H9 (cell line): Measurements from ENCODE around the gene PCCA. TPM values are rescaled to one million over a fixed set of nuclear protein-coding genes. Genes with fewer than 3 reads are reported as not detected.

Experiments used
- DNase-seq: peaks from one replicate; pipeline ENCODE4 v3.0.0-alpha.2; 2017
- H2AFZ ChIP-seq: one replicate; pipeline ENCODE4 v1.6.1; 2013; ENCODE audit warnings: mild to moderate bottlenecking, low read length, control low read depth, moderate library complexity
- H2AK5ac ChIP-seq: 2 replicates; pipeline ENCODE4 v1.6.1; 2013; ENCODE audit warnings: low read length, control low read depth, mixed read lengths; ENCODE audit not compliant: insufficient read length
- H2BK120ac ChIP-seq: one replicate; pipeline ENCODE4 v1.6.1; 2013; ENCODE audit warnings: low read depth, mild to moderate bottlenecking, low read length, control low read depth, inconsistent platforms; ENCODE audit not compliant: poor library complexity, severe bottlenecking
- H2BK12ac ChIP-seq: 2 replicates; pipeline ENCODE4 v1.6.1; 2013; ENCODE audit warnings: low read length, control low read depth, mixed read lengths, low read depth; ENCODE audit not compliant: insufficient read length
- H2BK15ac ChIP-seq: 2 replicates; pipeline ENCODE4 v1.6.1; 2013; ENCODE audit warnings: low read depth, low read length, control low read depth
- H2BK20ac ChIP-seq: one replicate; pipeline ENCODE4 v1.6.1; 2013; ENCODE audit warnings: low read depth, mild to moderate bottlenecking, low read length, control low read depth, inconsistent platforms; ENCODE audit not compliant: poor library complexity, severe bottlenecking
- H2BK5ac ChIP-seq: 2 replicates; pipeline ENCODE4 v1.6.1; 2013; ENCODE audit warnings: low read length, control low read depth, mixed read lengths; ENCODE audit not compliant: insufficient read length
- H3K14ac ChIP-seq: 2 replicates; pipeline ENCODE4 v1.6.1; 2013; ENCODE audit warnings: low read length, control low read depth; ENCODE audit not compliant: insufficient read depth
- H3K18ac ChIP-seq: 2 replicates; pipeline ENCODE4 v1.6.1; 2013; ENCODE audit warnings: low read depth, mild to moderate bottlenecking, mixed read lengths, low read length, control low read depth; ENCODE audit not compliant: insufficient read length
- H3K23ac ChIP-seq: 2 replicates; pipeline ENCODE4 v1.6.1; 2013; ENCODE audit warnings: low read length, control low read depth, mixed read lengths, low read depth; ENCODE audit not compliant: insufficient read length
- H3K23me2 ChIP-seq: 2 replicates; pipeline ENCODE4 v1.6.1; 2013; ENCODE audit warnings: low read depth, mild to moderate bottlenecking, mixed read lengths, low read length, control low read depth; ENCODE audit not compliant: insufficient read length, poor library complexity, severe bottlenecking
- H3K27ac ChIP-seq: 2 replicates; pipeline ENCODE4 v1.5.1; 2013; ENCODE audit warnings: low read length, control low read depth, mixed read lengths, low read depth; ENCODE audit not compliant: insufficient read length
- H3K27me3 ChIP-seq: 2 replicates; pipeline ENCODE4 v1.6.1; 2013; ENCODE audit warnings: low read length, control low read depth, inconsistent platforms; ENCODE audit not compliant: insufficient read depth
- H3K4ac ChIP-seq: 2 replicates; pipeline ENCODE4 v1.6.1; 2013; ENCODE audit warnings: low read depth, mild to moderate bottlenecking, control low read depth, inconsistent platforms, low read length, moderate library complexity
- H3K4me1 ChIP-seq: 2 replicates; pipeline ENCODE4 v1.6.1; 2013; ENCODE audit warnings: low read length, control low read depth, inconsistent platforms; ENCODE audit not compliant: insufficient read depth
- H3K4me2 ChIP-seq: 2 replicates; pipeline ENCODE4 v1.6.1; 2013; ENCODE audit warnings: low read length, control low read depth, mixed read lengths; ENCODE audit not compliant: insufficient read length, insufficient read depth
- H3K56ac ChIP-seq: 2 replicates; pipeline ENCODE4 v1.6.1; 2013; ENCODE audit warnings: low read depth, mild to moderate bottlenecking, mixed read lengths, low read length, control low read depth; ENCODE audit not compliant: insufficient read length
- H3K79me1 ChIP-seq: 2 replicates; pipeline ENCODE4 v1.6.1; 2013; ENCODE audit warnings: low read depth, mild to moderate bottlenecking, moderate library complexity, low read length, control low read depth, inconsistent platforms; ENCODE audit not compliant: insufficient read depth, poor library complexity, severe bottlenecking
- H3K79me2 ChIP-seq: 2 replicates; pipeline ENCODE4 v1.6.1; 2013; ENCODE audit warnings: low read length, control low read depth, inconsistent platforms; ENCODE audit not compliant: insufficient read depth
- H3K9ac ChIP-seq: 2 replicates; pipeline ENCODE4 v1.6.1; 2013; ENCODE audit warnings: low read length, control low read depth, mixed read lengths; ENCODE audit not compliant: insufficient read length; ENCODE audit errors: extremely low read depth
- H3K9me3 ChIP-seq: one replicate; pipeline ENCODE4 v1.6.1; 2013; ENCODE audit warnings: low read depth, low read length, inconsistent platforms; ENCODE audit not compliant: control insufficient read depth
- H3T11ph ChIP-seq: one replicate; pipeline ENCODE4 v1.6.1; 2013; ENCODE audit warnings: mild to moderate bottlenecking, low read length, control low read depth, inconsistent platforms
- H4K20me1 ChIP-seq: one replicate; pipeline ENCODE4 v1.6.1; 2013; ENCODE audit not compliant: control insufficient read depth, insufficient read length, insufficient read depth
- H4K5ac ChIP-seq: 2 replicates; pipeline ENCODE4 v1.6.1; 2013; ENCODE audit warnings: low read depth, mild to moderate bottlenecking, mixed read lengths, low read length, control low read depth; ENCODE audit not compliant: insufficient read length
- H4K8ac ChIP-seq: replicated peaks from 2 replicates; pipeline ENCODE4 v1.6.1; 2013; ENCODE audit warnings: low read length, control low read depth, mixed read lengths, low read depth; ENCODE audit not compliant: insufficient read length
- H4K91ac ChIP-seq: 2 replicates; pipeline ENCODE4 v1.6.1; 2013; ENCODE audit warnings: low read depth, mild to moderate bottlenecking, moderate library complexity, mixed read lengths, low read length, control low read depth; ENCODE audit not compliant: insufficient read length
- H3K27ac Mint-ChIP-seq, 3 experiments: 2 replicates in 2 of 3; 3 replicates in 1 of 3; pipeline ENCODE4 v1.8.0; 2020 to 2021; ENCODE audit warnings: mixed read lengths in 3 of 3, mild to moderate bottlenecking in 1 of 3, moderate library complexity in 1 of 3
- H3K27me3 Mint-ChIP-seq: 2 replicates; pipeline ENCODE4 v1.8.0; 2021; ENCODE audit warnings: low read depth, mild to moderate bottlenecking, moderate library complexity, mixed read lengths
- H3K36me3 Mint-ChIP-seq, 3 experiments: 2 replicates in 2 of 3; 3 replicates in 1 of 3; pipeline ENCODE4 v1.8.0; 2020 to 2021; ENCODE audit warnings: low read depth in 3 of 3, mixed read lengths in 3 of 3; ENCODE audit not compliant: insufficient read depth in 1 of 3
- H3K4me1 Mint-ChIP-seq, 2 experiments: 2 replicates each; pipeline ENCODE4 v1.8.0; 2020; ENCODE audit warnings: mixed read lengths in 2 of 2
- H3K4me3 Mint-ChIP-seq, 2 experiments: 2 replicates in 1 of 2; 3 replicates in 1 of 2; pipeline ENCODE4 v1.8.0; 2020 to 2021; ENCODE audit warnings: mild to moderate bottlenecking in 2 of 2, mixed read lengths in 2 of 2, moderate library complexity in 1 of 2
- H3K9me3 Mint-ChIP-seq, 2 experiments: 2 replicates in 1 of 2; 3 replicates in 1 of 2; pipeline ENCODE4 v1.8.0; 2020; ENCODE audit warnings: mild to moderate bottlenecking in 2 of 2, mixed read lengths in 2 of 2, moderate library complexity in 1 of 2
- WGBS: extraction: QIAGEN DNeasy Blood & Tissue Kit; methylation state at CpG from one replicate; pipeline ENCODE4 v1.1.7; 2013; ENCODE audit warnings: missing lambda C conversion rate, low lambda C conversion rate, mixed read lengths; ENCODE audit not compliant: insufficient read length; ENCODE audit errors: extremely low coverage; 5-methylcytosine and 5-hydroxymethylcytosine counted together
- total RNA-seq: library from RNA; stranded (reverse); gene quantifications from 2 replicates; pipeline ENCODE4 v1.2.1, GENCODE V29; 2021
- TF ChIP-seq, protein P1 (sequence below): fragments of 200-600 bp; sonication (generic); conservative IDR thresholded peaks from 3 replicates; pipeline ENCODE4 v1.8.0; 2021; ENCODE audit warnings: antibody characterized with exemption, mild to moderate bottlenecking

The PCCA gene
- total RNA-seq, 1 experiment from 2014 or later, result 56.5 TPM

GRCh38 chr13:100545684-100546061 lies 456.8 kb downstream of the PCCA start:
- Mint-ChIP-seq H3K27me3 (no peaks in the 10 kb centered on the region; the same call in 1 of the 2 replicates), H3K27ac (no peak overlapping the region)

More at GRCh38 chr13:100545684-100546061, 456.8 kb downstream of the PCCA start:
- H3K9ac ChIP-seq, result no peak overlapping the region
- no peak overlapping the region for H3K4ac ChIP-seq
- no peak for DNase-seq
- H3K23ac ChIP-seq, result no peak overlapping the region
- no peak overlapping the region for H3K4me2 ChIP-seq
- H3K56ac ChIP-seq, result no peak overlapping the region
- H2BK5ac ChIP-seq, result no peak overlapping the region
- H2BK120ac ChIP-seq, result no peak overlapping the region
- no peak overlapping the region for H3K18ac ChIP-seq
- H2BK12ac ChIP-seq, result no peak overlapping the region
- H3K27me3 ChIP-seq, result no peaks in the 10 kb centered on the region
- H4K8ac ChIP-seq, result no peak overlapping the region
- no peak overlapping the region for H3T11ph ChIP-seq
- no peak overlapping the region for H2BK20ac ChIP-seq
- Mint-ChIP-seq H3K4me3 (no peak overlapping the region), H3K9me3 (no peaks in the 10 kb centered on the region), H3K4me1 (peaks cover 8 to 26% of the 10 kb centered on the region in 2 experiments; a peak in 3 of 4 replicates), H3K36me3 (no peaks in the 10 kb centered on the region)
- WGBS, result no CpG with 5 or more reads among the region's 4 CpGs
- H2AFZ ChIP-seq, result no peak overlapping the region
- no peak overlapping the region for H2BK15ac ChIP-seq
- TF ChIP-seq, protein P1, sequence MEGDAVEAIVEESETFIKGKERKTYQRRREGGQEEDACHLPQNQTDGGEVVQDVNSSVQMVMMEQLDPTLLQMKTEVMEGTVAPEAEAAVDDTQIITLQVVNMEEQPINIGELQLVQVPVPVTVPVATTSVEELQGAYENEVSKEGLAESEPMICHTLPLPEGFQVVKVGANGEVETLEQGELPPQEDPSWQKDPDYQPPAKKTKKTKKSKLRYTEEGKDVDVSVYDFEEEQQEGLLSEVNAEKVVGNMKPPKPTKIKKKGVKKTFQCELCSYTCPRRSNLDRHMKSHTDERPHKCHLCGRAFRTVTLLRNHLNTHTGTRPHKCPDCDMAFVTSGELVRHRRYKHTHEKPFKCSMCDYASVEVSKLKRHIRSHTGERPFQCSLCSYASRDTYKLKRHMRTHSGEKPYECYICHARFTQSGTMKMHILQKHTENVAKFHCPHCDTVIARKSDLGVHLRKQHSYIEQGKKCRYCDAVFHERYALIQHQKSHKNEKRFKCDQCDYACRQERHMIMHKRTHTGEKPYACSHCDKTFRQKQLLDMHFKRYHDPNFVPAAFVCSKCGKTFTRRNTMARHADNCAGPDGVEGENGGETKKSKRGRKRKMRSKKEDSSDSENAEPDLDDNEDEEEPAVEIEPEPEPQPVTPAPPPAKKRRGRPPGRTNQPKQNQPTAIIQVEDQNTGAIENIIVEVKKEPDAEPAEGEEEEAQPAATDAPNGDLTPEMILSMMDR, result no peak
- no peak overlapping the region for H3K27ac ChIP-seq
- no peak overlapping the region for H2AK5ac ChIP-seq
- H4K91ac ChIP-seq, result no peak overlapping the region
- H4K20me1 ChIP-seq, result no peaks in the 10 kb centered on the region
- no peaks in the 10 kb centered on the region for H3K4me1 ChIP-seq
- H4K5ac ChIP-seq, result no peak overlapping the region
- no peak overlapping the region; the same call in 1 of the 2 replicates for H3K14ac ChIP-seq
- H3K79me2 ChIP-seq, result no peaks in the 10 kb centered on the region
- no peaks in the 10 kb centered on the region for H3K79me1 ChIP-seq
- H3K23me2 ChIP-seq, result no peaks in the 10 kb centered on the region
- H3K9me3 ChIP-seq, result no peaks in the 10 kb centered on the region
